Measurements from ENCODE around the gene NIM1K.
"Not testable (repeated sequence)": the region's sequence is repeated elsewhere in the genome, so short reads cannot be mapped to it uniquely, and the experiment has no call there.

Gene NIM1K

GRCh38 chr5:43230707-43231106 lies 38.7 kb downstream of the NIM1K start:
- DNase-seq (ENCODE audit: low read depth in 2 of 2): no peak

- no peak for DNase-seq (ENCODE audit: low read depth in 2 of 2)
These were observed 40.0 kb downstream of the NIM1K start for GRCh38 chr5:43231977-43232376.

GRCh38 chr5:43232943-43233833 lies 41.2 kb downstream of the NIM1K start:
- DNase-seq (ENCODE audit: low read depth in 2 of 2): no peak

- no peak for DNase-seq (ENCODE audit: low read depth in 2 of 2)
These were observed 41.9 kb downstream of the NIM1K start for GRCh38 chr5:43233946-43234345.

- DNase-seq (ENCODE audit: low read depth in 2 of 2): no peak
These were observed 44.8 kb downstream of the NIM1K start for GRCh38 chr5:43236653-43237355.

- no peak for DNase-seq (ENCODE audit: low read depth in 2 of 2)
These were observed 50.2 kb downstream of the NIM1K start for GRCh38 chr5:43242196-43242595.

- DNase-seq (ENCODE audit: low read depth in 2 of 2): no peak
These were observed 51.2 kb downstream of the NIM1K start for GRCh38 chr5:43243270-43243669.

GRCh38 chr5:43244823-43245565 lies 53.0 kb downstream of the NIM1K start:
- no peak for DNase-seq (ENCODE audit: low read depth in 2 of 2)

- DNase-seq (ENCODE audit: low read depth in 2 of 2): no peak
These were observed 53.8 kb downstream of the NIM1K start for GRCh38 chr5:43245724-43246385.

GRCh38 chr5:43251754-43252153 lies 59.7 kb downstream of the NIM1K start:
- no peak for DNase-seq (ENCODE audit: low read depth in 2 of 2)

- DNase-seq (ENCODE audit: low read depth in 2 of 2): no peak
These were observed 63.7 kb downstream of the NIM1K start for GRCh38 chr5:43255704-43256103.

- DNase-seq (ENCODE audit: low read depth in 2 of 2): no peak
These were observed 64.4 kb downstream of the NIM1K start for GRCh38 chr5:43256261-43256966.

- no peak for DNase-seq (ENCODE audit: low read depth in 2 of 2)
These were observed 66.1 kb downstream of the NIM1K start for GRCh38 chr5:43258116-43258515.

GRCh38 chr5:43262269-43262668 lies 70.2 kb downstream of the NIM1K start:
- not testable (repeated sequence) for DNase-seq (ENCODE audit: low read depth in 2 of 2)

GRCh38 chr5:43268188-43268820 lies 76.3 kb downstream of the NIM1K start:
- DNase-seq (ENCODE audit: low read depth in 2 of 2): no peak

- DNase-seq (ENCODE audit: low read depth in 2 of 2): no peak
These were observed 78.6 kb downstream of the NIM1K start for GRCh38 chr5:43270645-43271044.

- no peak for DNase-seq (ENCODE audit: low read depth in 2 of 2)
These were observed 81.5 kb downstream of the NIM1K start for GRCh38 chr5:43273552-43273951.

GRCh38 chr5:43274435-43275114 lies 82.5 kb downstream of the NIM1K start:
- DNase-seq (ENCODE audit: low read depth in 2 of 2): no peak

- no peak for DNase-seq (ENCODE audit: low read depth in 2 of 2)
These were observed 83.4 kb downstream of the NIM1K start for GRCh38 chr5:43275391-43275790.
